Cerebellar cortex (tissue), 1 donor: Measurements from ENCODE around the gene LARP4B.
A peak's percentile ranks its signal among the peaks of the same experiment; 100 is the strongest.

Experiments used
- DNase-seq: peaks from one replicate; pipeline ENCODE4 v3.0.0-alpha.2; 2015; ENCODE audit warnings: low spot score

The LARP4B gene

GRCh38 chr10:931326-932318 lies at the start of gene LARP4B:
LARP4B (minus strand) TSS chr10:931705; CDS start chr10:885721, 45,984 bp downstream.
- peak; percentile 96 for DNase-seq

- no peak for DNase-seq
Observed at GRCh38 chr10:980468-981093, 49.1 kb upstream of the LARP4B start.

GRCh38 chr10:978826-979421 lies 47.4 kb upstream of the LARP4B start:
- DNase-seq = no peak

- no peak for DNase-seq
Observed at GRCh38 chr10:976316-976715, 44.8 kb upstream of the LARP4B start.

- no peak for DNase-seq
Observed at GRCh38 chr10:974785-975074, 43.2 kb upstream of the LARP4B start.

- no peak for DNase-seq
Observed at GRCh38 chr10:974038-974784, 42.7 kb upstream of the LARP4B start.

- DNase-seq = peak; percentile 86
Observed at GRCh38 chr10:972763-973162, 41.3 kb upstream of the LARP4B start.

GRCh38 chr10:971613-972012 lies 40.1 kb upstream of the LARP4B start:
- no peak for DNase-seq

- no peak for DNase-seq
Observed at GRCh38 chr10:971150-971542, 39.6 kb upstream of the LARP4B start.

- peak; percentile 53 for DNase-seq
Observed at GRCh38 chr10:970311-971149, 39.0 kb upstream of the LARP4B start.

- no peak for DNase-seq
Observed at GRCh38 chr10:969473-970150, 38.1 kb upstream of the LARP4B start.

- no peak for DNase-seq
Observed at GRCh38 chr10:968546-969199, 37.2 kb upstream of the LARP4B start.

GRCh38 chr10:966466-967235 lies 35.1 kb upstream of the LARP4B start:
- DNase-seq = no peak

- DNase-seq = no peak
Observed at GRCh38 chr10:964988-965417, 33.5 kb upstream of the LARP4B start.

GRCh38 chr10:964321-964987 lies 32.9 kb upstream of the LARP4B start:
- no peak for DNase-seq

- DNase-seq = no peak
Observed at GRCh38 chr10:963655-964054, 32.1 kb upstream of the LARP4B start.

GRCh38 chr10:963186-963585 lies 31.7 kb upstream of the LARP4B start:
- no peak for DNase-seq

GRCh38 chr10:962342-962741 lies 30.8 kb upstream of the LARP4B start:
- no peak for DNase-seq

- no peak for DNase-seq
Observed at GRCh38 chr10:958856-959255, 27.4 kb upstream of the LARP4B start.
